Keratinocyte (primary cell): ENCODE measurements around the gene TP53BP1.

Experiments
- CTCF ChIP-seq, 3 experiments: IDR thresholded peaks in 1 of 3; conservative IDR thresholded peaks in 1 of 3; optimal IDR thresholded peaks in 1 of 3; 2 replicates in 2 of 3; 3 replicates in 1 of 3; pipeline versions ENCODE3 to v1.5.1; 2011; ENCODE audit warnings: low read length in 3 of 3, mild to moderate bottlenecking in 3 of 3, moderate library complexity in 2 of 3, control low read depth in 1 of 3, inconsistent platforms in 1 of 3; ENCODE audit not compliant: insufficient read depth in 2 of 3; ENCODE audit errors: extremely low read depth in 1 of 3
- EZH2 ChIP-seq: IDR thresholded peaks from one replicate; pipeline ENCODE4 v1.6.1; 2012; ENCODE audit warnings: inconsistent platforms, mild to moderate bottlenecking, low read length, moderate library complexity

- no peak for TF ChIP-seq CTCF (optimal IDR thresholded peaks at IDR 0.05 in 1 of 3, IDR thresholded peaks at IDR 0.05 in 1 of 3, conservative IDR thresholded peaks at IDR 0.05 in 1 of 3; ENCODE audit: extremely low read depth in 1 of 3, insufficient read depth in 2 of 3, low read length in 3 of 3)
- TF ChIP-seq EZH2 = no peak
Observed at GRCh38 chr15:43469867-43470266, 23.1 kb downstream of the TP53BP1 start.
